T follicular helper cell (primary cell): ENCODE measurements around the gene ADAMTS9.
"Not testable (repeated sequence)": the region's sequence is repeated elsewhere in the genome, so short reads cannot be mapped to it uniquely, and the experiment has no call there.

Source experiments
- DNase-seq: peaks from one replicate; pipeline ENCODE4 v3.0.0-alpha.2; 2020; ENCODE audit warnings: low read depth

The ADAMTS9 gene

DNA sequence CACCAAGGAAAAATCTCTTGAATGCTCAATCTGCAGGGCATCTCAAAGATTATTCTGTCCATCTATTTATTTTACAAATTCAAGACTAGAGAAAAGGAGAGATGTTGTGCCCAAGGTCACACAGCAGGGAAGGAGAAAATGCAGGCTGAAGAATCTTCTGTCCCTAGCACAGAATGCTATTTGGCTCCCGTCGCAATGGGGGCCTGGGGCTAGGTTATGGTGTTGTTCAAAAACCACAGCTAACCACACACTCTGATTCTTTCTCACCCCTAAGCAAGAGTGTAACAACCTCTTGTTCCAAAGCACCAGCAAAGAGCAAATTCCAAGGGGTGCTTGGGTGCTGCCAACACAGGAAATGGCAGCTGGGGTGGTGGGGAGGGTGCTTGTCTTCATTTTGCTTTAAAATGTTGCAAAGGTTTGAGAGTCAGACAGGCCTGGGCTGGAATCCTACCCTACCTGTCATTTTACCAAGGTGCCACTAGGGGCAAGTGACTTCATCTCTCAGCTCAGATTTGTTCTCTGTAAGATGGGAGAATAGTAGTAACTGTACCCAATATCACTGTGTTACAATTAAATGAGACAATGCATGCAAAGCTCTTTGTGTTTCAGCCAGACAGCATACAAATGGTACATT lies 112.5 kb downstream of the ADAMTS9 start:
- no peak for DNase-seq

DNA sequence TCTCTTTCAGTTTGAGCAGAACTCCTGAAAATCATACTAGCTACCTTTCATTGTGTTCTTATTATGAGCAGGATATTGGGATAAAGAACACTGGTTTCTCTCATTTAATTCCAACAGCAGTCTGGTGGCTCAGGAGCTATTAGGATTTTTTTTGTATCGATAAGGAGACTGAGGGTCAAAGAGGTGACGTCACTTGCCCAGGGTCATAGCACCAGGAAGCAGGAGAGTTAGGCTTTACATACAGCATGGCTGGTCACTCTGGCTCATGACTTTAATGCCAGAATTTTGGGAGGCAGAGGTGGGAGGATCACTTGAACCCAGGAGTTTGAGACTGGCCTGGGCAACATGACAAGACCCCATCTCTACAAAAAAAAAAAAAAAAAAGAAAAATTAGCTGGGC lies 113.6 kb downstream of the ADAMTS9 start:
- DNase-seq: no peak

DNA sequence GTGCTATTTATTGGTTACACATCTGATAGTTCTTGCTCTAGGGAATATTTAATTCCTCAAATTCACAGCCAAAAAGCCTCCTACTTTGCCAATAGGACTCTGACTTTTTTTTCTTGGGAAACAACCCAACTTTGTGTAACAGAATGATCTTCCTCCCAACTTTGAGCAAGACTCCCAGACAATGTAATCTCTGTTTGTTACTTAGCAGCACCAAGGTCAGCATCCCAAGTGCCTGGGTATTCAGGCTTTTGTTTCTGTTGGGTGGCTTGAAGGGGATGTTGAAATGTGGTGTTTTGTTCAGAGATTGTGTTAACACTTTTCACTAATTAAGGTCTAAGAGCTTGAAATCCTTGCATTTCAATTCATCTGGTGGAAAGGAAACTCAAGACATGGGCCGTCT lies 115.8 kb downstream of the ADAMTS9 start:
- DNase-seq: no peak

DNA sequence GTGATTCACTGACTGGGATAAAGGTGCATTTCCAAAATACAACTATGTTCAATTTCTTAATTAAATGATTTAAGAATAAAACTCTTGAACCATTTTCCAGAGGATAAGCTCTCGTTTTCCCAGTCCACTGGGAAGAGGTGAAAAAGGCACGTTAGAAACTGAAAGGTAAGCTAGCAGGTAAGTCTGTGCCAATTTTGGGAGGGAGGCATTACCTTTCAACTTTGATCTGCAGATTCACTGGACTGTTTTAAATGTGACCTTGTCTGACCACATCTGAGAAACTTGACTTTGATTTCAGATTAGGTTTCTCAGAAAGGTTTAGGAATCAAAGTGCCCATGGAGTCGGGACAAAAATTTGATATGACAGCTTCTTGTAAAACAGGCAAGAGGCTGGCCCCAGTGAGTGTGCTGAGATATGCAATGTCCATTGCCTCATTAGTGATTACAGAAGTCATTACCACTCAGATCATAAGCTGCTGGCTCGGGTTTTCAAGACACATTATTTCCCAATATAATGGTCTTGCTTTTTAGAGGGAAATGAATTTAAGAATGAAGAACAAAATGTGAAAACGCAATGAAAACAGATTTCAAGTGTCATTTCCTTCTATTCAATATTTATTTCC lies 118.8 kb downstream of the ADAMTS9 start:
- no peak for DNase-seq

DNA sequence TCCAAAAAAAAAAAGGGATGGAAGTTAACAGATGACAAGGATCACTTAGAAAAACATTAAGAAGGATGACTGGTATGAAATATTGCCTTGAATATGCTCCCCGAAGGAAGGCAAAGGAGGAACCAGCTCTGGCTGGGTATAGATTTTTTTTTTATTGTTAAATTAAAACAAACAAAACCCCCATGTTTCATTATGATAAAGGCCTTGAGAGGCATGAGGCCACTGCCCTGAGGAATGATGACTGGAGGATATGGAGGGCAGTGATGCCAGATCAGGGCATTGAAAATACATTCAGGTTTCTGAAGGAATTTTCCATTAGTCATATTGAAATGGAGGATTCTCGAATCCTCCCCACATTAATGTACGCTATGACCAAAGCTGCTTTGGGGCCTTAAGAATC lies 120.9 kb downstream of the ADAMTS9 start:
- no peak for DNase-seq

DNA sequence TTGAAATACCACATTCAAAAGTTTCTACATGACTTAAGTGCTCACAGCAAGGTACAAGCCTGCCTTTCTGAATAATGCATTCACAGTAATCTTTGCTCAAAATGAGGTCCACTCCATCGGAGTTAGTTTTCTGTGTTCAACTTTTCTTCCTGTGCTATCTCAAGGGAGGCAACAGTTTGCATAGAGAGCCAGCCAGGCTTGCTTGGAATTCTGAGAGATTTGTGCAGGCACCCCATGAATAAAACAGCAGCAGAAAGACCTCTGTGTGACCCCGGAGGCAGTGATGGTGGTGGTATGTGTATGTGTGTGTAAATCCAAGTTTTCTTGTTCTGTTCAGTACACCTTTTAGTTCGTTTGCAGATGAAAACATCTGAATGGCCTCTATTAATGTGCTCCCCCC lies 124.0 kb downstream of the ADAMTS9 start:
- DNase-seq: no peak

DNA sequence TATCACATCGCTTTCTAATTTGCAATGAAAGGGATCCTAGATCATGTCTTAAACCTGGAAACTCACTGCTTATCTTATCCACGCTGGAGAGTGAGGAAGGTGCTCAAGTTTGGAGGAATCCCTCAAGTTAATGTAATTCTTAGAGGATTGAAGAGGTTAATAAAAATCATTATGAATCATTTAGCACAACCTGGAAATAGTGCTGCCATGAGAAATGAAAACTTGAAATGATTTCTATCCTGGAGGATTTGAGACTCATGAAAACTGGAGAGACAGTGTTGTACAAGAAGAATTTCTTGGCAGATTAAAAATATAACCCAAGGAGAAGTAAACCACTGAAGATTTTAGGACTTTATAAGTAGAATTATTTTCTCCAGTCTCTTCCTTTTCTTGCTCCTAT lies 125.9 kb downstream of the ADAMTS9 start:
- no peak for DNase-seq

DNA sequence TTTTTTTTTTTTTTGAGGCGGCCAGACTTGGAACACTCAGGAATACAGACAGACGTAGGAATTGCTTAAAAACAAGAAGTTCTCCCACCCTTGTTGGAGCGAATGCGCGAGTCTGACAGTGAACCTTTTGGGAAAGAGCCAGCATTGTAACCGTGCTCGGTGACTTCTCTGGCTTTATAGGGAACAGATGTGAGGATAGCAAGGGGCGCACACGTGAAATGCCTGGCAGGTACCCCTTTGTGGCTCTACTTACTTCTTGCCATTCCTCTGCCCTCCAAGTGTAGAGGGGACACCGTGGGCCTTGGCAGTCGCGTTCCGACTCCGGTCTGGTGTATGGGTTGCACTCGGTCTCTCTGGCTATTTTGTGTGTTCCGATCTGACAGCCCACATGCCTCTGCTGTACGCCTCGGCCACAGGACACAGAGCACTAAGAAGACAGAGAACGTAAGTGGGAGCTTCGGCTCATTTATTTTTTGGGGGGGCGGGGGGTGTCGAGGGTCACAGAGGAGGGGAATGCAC lies 126.4 kb downstream of the ADAMTS9 start:
- DNase-seq: no peak

DNA sequence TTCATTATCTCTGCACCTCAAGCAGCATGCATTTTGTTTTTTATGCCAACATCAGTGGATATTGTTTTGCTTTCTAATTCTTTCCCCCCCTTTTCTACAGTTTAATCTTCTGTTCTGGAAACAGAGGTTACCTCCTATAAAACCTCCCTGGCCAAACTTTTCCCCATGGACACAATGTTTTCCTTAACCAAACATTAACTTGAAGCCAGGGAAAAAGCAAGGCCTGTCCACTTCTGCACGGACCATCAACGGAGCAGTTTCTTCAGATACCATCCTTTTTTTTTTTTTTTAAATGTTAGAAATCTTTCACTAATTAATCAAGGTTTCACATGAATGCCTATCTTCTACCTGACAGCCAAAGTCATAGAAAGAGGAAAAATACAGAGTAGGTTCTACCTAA lies 127.0 kb downstream of the ADAMTS9 start:
- DNase-seq: no peak

DNA sequence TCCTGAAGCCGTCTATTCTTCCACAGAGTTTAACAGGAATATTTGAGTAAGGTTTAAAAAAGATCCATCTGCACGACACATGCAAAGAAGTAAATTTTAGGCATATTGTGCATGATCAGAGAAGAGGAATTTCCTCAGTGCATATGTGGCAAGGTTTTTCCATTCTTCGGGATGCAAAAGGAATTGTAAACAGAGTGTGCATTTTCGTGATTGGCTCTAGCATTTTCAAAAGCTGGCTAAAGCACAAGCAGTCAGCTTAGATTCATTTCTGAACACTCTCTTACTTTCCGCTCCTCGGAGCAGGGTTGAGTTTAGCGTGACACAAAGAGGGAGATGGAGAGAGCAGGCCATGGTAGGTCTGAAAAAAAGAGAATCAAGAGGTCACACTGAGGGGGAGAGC lies 128.2 kb downstream of the ADAMTS9 start:
- no peak for DNase-seq

DNA sequence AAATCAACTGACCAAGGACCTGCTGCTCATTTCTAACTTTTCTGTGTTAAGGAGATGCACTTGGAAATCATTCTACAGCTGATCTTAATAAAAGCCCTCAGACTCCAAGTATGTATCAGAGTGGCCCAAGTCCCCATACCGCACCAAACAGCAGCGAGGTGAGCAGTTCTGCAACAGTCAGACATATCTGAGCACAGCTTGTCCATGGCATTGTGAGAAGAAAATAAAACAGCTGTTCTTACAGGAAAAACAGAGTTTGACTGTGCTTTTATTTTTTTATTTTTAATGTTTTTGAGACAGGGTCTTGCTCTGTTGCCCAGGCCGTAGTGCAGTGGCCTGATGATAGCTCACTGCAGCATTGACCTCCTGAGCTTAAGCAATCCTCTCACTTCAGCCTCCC lies 131.8 kb downstream of the ADAMTS9 start:
- no peak for DNase-seq

DNA sequence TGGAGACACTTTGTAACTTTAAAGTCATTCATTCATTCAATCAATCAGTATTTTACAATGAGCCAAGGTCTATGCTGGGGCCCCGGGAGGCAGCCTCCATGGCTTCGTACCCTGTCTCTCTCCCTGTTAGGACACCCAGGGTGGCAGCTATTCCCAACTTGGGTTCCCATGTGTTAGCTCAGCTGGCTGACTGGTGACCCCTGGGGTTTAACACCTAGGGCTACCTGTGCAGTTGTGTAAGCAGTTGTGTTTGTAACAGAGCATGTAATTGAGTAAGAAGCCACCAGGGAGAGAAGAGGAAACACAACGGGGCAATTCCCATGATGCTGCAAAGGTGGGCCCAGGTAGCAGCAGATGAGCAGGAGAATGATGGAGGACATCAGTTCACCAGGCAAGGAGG lies 132.4 kb downstream of the ADAMTS9 start:
- DNase-seq: no peak

DNA sequence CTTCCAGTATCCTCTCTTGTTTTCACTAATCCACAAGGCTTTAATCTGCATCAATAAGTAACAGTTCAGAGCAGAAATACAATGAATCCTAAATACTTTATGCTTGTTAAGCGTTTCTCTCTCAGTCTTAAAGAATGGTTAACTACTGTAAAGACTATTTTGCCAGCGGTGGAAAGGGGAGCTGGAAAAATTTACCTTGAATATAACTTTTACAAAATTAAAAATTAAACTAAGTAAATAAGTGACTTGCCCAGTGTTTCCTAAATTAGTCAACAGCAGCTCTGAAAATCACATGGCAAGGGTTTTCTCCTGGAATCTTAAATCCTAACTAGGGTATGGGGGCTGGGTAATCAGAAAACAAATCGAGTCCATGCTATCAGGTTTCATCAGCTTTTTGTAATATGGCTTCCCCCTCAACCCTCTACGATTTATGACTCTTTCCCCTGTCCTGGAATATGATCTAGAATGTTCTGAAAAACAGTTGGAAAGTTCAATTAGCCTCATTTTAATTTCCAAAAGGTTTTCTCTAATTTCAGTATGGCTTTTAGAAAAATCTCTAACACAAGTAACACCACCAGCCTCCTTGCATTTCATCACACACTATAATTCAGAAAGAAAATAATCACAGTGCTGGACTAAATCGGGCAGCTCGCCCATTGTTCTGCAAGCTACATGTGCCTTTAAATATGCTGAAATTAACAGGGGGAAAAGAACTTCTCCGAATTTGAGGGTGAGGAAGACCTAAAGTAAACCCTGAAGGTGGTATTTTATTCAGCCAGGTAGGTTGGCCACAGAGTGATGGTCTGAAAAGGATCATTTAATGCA lies 133.5 kb downstream of the ADAMTS9 start:
- no peak for DNase-seq

DNA sequence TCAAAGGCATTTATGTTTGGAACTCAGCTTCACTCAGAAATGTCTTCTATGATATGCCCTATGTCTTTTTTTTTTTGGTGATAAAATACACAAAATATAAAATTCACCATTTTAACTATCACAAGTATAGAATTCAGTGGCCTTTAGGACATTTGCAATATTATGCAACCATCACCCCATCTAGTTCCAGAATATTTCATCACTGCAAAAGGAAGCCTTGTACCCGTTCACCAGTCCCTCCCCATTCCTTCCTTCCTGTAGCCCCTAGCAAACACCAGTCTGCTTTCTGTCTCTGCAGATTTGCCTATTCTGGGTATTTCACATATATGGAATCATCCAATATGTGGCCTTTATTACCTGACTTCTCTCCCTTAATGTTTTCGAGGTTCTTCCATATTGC lies 134.8 kb downstream of the ADAMTS9 start:
- no peak for DNase-seq

DNA sequence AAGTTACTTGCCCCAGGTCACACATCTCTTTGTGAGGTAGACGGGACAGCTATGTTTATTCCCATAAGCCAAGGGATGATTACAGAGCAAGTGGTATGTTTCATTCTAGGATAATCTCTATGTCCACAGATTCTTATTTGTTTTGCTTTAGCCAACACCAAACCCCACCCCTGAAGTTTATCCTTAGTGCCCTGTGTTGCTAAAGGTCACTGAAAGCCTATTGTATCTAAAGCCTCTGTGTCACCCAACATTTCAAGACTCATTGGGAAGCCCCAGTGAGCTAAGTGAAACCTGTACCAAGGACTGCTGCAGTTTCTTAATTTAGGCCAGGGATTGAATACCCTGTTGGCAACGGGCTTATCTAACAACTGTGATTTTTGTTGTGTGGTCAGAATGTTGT lies 135.6 kb downstream of the ADAMTS9 start:
- DNase-seq: no peak

DNA sequence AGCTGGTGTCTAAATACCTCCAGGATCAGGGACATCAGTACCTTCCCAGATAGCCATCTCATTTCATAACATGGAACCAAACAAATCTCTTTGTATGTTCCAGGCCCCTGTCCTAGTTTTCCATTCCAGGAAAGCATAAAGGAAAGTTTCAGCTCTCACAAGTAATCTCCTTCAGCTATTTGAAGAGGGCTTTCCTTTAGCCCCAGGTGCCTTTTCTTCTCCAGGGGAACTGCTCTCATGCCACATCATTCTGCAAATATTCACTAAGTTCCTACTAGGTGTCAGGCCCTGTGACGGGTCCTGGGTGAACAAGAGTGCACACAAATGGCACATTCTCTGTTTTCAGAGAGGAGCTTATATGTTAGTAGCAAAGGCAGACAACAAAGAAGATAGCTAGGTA lies 136.1 kb downstream of the ADAMTS9 start:
- DNase-seq: no peak

DNA sequence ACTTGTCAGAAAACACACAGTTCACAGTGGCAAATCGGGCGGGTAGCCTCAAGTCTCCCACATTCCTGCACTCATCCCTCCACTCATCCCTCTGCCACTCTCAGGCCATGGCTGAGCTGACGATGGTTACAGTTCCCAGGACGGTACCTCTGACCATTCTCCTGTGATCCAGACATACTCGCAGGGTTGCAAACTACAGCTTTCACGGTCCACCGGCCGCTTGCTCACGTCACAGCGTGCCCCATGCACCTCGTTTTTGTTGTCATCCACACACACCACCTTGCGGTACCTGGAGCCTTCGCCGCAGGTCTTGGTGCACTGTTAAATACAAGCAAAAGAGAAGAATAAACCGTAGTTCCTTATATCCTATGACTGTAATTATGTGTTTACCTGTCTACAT lies 137.1 kb downstream of the ADAMTS9 start:
- no peak for DNase-seq

DNA sequence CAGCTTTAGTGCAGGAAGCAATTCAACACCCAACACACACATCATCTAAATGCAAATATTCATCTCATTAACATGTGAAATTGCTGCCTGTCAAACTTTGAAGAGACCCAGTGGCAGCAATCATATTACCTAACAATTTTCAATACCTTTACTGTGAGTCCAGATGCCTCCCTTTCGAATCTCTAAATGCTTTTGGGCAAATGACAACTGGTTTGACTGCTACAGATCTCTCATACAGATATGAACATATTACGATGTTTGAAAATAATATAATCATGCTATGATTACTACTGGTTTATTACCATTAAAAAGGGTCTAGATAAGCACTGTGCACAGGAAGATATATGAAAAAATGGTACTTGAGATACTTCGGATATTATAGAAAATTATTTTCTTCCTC lies 137.9 kb downstream of the ADAMTS9 start:
- no peak for DNase-seq

DNA sequence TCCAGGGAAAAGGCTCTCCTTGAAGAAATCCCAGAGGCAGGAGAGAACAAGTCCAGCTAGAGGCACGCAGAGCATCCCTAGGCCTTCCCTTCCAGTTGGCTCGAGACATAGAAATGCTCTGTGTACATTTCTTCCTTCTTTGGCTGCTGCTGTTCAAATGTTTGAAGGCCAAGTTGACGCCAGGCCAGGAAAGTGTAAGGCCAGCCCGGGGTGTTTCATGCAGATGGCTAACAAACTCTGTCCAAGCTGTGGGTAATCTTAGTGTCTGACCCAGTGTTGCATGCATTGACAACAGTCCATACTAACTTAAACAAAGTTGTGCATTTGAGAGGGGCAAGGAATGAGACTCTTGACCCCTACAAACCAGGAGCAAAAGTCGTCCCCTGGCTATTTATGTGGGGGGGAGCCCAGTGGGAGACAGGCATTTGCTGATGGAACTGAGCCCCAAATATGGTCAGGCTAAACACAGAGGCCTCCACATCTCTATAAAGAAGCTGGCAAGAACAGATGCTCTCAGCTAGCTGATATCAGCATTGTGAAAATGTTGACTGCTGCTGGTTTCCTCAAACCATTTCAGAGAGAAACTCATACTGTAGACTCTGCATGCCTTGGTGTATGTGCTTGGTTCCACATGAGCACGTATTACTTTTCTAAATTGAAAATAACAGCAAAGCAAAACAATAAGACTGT lies 139.5 kb downstream of the ADAMTS9 start:
- DNase-seq: no peak

DNA sequence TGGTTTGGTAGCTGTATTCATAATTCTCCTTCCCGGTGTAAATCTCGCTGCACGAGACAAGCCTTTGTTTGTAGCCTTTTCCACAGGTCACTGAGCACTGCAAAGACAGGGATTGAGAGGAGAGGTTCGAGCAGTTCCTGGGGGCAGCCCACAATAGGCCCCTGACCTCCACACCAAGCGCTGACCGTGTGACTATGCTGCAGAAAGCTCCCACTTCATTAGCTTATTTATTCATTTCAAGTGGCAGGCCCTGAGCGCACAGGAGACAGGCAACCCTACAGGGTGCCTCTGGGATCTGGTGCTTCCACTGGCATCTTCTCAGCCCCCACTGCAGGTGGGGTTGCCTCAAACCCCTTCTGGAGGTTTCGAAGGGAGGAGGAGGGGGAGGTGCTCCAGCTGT lies 140.9 kb downstream of the ADAMTS9 start:
- no peak for DNase-seq

DNA sequence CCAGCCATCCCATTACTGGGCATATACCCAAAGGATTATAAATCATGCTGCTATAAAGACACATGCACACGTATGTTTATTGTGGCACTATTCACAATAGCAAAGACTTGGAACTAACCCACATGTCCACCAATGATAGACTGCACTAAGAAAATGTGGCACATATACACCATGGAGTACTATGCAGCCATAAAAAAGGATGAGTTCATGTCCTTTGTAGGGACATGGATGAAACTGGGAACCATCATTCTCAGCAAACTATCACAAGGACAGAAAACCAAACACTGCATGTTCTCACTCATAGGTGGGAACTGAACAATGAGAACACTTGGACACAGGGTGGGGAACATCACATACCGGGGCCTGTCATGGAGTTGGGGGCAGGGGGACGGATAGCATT lies 142.6 kb downstream of the ADAMTS9 start:
- DNase-seq: not testable (repeated sequence)

DNA sequence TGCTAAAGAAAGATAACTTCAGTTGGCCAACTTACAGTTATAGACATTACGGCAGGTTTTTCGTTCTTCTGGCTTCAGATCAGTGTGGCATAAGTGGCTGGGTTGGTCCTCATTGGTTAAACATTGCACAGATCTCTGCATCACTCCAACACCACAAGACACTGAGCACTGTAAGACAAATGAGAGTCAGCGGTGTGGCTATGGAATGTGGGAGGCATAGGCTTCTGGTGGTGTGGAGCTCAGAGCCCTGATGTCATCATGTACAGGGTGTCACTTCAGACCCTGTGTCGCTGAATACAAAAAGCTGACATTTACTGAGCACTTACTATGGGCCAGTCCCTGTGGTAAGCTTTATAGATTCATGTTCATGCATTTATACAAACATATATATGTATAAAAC lies 146.0 kb downstream of the ADAMTS9 start:
- DNase-seq: no peak
